ENCODE results near the gene DGKE. TPM values are rescaled to one million over a fixed set of nuclear protein-coding genes. Genes with fewer than 3 reads are reported as not detected.

DGKE gene
- total RNA-seq, 1 experiment from 2014 or later = 19.1 TPM

DNA sequence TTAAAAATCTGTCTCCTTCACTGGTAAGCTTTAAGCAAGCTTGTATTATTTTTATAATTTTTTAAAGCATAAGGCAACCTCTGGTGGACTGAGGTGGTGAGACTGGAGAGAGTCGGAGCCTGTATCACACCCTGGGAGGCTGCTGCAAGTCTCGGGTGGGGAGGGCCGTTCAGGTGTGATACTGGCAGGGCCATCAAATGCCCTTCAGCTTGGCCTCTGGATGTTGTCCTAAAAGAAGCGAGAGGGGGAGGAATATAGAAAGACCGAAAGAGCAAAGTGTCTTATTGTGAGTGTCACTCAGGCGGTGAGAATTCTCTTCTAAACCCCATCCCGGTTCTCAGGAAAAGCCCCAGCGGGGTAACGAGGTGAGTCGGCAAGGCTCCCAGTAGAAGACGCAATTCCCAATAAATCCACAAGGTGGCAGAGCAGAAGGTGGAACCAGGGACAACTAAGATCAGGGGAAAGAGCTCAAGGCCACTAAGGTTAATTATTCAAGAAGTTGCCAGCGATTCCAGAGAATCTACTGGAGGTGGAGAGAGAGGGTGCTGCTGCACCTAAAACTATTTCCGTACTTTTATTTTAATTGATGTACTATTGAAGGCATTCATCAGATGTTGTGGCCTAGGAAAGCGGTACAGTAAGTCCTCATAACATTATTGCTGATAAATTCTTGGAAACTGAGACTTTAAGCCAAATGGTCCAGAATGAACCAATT is 14.4 kb upstream of the DGKE start:
- 0 out of 4 replicates have a peak overlapping the region, but pooled peaks of 1 of the 2 experiments have one; percentile 3 for H3K4me3 ChIP-seq (ENCODE audit: low read depth in 2 of 2, low read length in 2 of 2)
- ChIA-PET POLR2A (interaction anchor here (0.6 kb wide), 1 partner anchor 94 kb away, joined by 3 read pairs; the partner anchor contains the start of gene TRIM25), CTCF (interaction anchor here (0.6 to 1.5 kb wide), 8 partner anchors 9 to 324 kb away, joined by 3 to 4 read pairs (median 3); partner anchors contain the start of gene TRIM25)
- 0 out of 2 replicates have a peak overlapping the region, but pooled peaks have one; percentile 23 for H3K27ac ChIP-seq (ENCODE audit: low read length)
- ATAC-seq = peak; percentile 98
- BruUV-seq (replicated peaks) = no TSS peak
- no peaks in the 10 kb centered on the region for H3K9me3 ChIP-seq (ENCODE audit: control insufficient read depth, insufficient read depth, low read depth, low read length)
- peak; percentile 61 for DNase-seq (ENCODE audit: low read depth, low spot score)
- in situ Hi-C loops (cut with HindIII; ENCODE audit: low pct_unique_long_range_greater_than_20kb, low sequenced_read_pairs) = no loop called here
- no peak for TF ChIP-seq POLR2AphosphoS5 (IDR thresholded peaks at IDR 0.05; ENCODE audit: low read depth, low read length)
- TF ChIP-seq TCF7L2 (IDR thresholded peaks at IDR 0.05; ENCODE audit: low read depth, low read length) = no peak
- TF ChIP-seq, protein P1, sequence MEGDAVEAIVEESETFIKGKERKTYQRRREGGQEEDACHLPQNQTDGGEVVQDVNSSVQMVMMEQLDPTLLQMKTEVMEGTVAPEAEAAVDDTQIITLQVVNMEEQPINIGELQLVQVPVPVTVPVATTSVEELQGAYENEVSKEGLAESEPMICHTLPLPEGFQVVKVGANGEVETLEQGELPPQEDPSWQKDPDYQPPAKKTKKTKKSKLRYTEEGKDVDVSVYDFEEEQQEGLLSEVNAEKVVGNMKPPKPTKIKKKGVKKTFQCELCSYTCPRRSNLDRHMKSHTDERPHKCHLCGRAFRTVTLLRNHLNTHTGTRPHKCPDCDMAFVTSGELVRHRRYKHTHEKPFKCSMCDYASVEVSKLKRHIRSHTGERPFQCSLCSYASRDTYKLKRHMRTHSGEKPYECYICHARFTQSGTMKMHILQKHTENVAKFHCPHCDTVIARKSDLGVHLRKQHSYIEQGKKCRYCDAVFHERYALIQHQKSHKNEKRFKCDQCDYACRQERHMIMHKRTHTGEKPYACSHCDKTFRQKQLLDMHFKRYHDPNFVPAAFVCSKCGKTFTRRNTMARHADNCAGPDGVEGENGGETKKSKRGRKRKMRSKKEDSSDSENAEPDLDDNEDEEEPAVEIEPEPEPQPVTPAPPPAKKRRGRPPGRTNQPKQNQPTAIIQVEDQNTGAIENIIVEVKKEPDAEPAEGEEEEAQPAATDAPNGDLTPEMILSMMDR (IDR thresholded peaks at IDR 0.05) = peak; percentile 92
- TF ChIP-seq, protein P2, sequence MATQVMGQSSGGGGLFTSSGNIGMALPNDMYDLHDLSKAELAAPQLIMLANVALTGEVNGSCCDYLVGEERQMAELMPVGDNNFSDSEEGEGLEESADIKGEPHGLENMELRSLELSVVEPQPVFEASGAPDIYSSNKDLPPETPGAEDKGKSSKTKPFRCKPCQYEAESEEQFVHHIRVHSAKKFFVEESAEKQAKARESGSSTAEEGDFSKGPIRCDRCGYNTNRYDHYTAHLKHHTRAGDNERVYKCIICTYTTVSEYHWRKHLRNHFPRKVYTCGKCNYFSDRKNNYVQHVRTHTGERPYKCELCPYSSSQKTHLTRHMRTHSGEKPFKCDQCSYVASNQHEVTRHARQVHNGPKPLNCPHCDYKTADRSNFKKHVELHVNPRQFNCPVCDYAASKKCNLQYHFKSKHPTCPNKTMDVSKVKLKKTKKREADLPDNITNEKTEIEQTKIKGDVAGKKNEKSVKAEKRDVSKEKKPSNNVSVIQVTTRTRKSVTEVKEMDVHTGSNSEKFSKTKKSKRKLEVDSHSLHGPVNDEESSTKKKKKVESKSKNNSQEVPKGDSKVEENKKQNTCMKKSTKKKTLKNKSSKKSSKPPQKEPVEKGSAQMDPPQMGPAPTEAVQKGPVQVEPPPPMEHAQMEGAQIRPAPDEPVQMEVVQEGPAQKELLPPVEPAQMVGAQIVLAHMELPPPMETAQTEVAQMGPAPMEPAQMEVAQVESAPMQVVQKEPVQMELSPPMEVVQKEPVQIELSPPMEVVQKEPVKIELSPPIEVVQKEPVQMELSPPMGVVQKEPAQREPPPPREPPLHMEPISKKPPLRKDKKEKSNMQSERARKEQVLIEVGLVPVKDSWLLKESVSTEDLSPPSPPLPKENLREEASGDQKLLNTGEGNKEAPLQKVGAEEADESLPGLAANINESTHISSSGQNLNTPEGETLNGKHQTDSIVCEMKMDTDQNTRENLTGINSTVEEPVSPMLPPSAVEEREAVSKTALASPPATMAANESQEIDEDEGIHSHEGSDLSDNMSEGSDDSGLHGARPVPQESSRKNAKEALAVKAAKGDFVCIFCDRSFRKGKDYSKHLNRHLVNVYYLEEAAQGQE (IDR thresholded peaks at IDR 0.05; ENCODE audit: insufficient read depth in 1 of 2, low read depth in 2 of 2, low read length in 1 of 2) = no peak
- TF ChIP-seq SIN3A (IDR thresholded peaks at IDR 0.05; ENCODE audit: borderline replicate concordance, insufficient read depth, low read depth, low read length) = no peak
- H3K36me3 ChIP-seq (ENCODE audit: control insufficient read depth, insufficient read depth, low read length) = no peaks in the 10 kb centered on the region
- intact Hi-C loops (cut with micrococcal nuclease; ENCODE audit: unreplicated experiment) = loop anchor here (2.0 kb wide), 1 partner anchor 119 kb away; no protein-coding TSS in a partner anchor
- 0 out of 2 replicates have a peak, but pooled peaks cover 3% of the 10 kb centered on the region for H3K4me1 ChIP-seq (ENCODE audit: control insufficient read depth, insufficient read depth, low read length)
- H3K27me3 ChIP-seq (ENCODE audit: control insufficient read depth, insufficient read depth, low read length) = no peaks in the 10 kb centered on the region

DNA sequence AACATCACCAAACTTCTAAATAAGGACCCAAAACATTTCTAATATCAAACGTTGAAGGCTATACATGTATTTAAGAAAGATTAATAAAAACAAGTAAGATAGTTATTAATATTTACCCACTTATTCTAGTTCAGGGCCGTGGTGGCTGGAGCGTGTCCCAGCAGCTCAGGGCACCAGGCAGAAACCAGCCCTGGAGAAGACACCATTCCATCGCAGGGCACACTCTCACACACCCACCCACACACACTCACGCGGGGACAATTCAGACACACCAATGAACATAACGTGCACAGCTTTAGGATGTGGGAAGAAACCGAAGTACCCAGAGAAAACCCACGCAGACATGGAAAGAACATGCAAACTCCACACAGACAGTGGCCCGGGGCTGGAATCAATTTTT is 13.7 kb upstream of the DGKE start:
- ChIA-PET POLR2A (no interaction called here), CTCF (interaction anchor here (0.6 to 1.5 kb wide), 6 partner anchors 8 to 323 kb away, joined by 3 to 4 read pairs (median 3); no protein-coding TSS in a partner anchor)
- in situ Hi-C loops (cut with HindIII; ENCODE audit: low pct_unique_long_range_greater_than_20kb, low sequenced_read_pairs) = no loop called here
- BruUV-seq (replicated peaks) = no TSS peak
- H3K4me1 ChIP-seq (ENCODE audit: control insufficient read depth, insufficient read depth, low read length) = 0 out of 2 replicates have a peak, but pooled peaks cover 3% of the 10 kb centered on the region
- no peak for ATAC-seq
- H3K27ac ChIP-seq (ENCODE audit: low read length) = no peak overlapping the region
- H3K9me3 ChIP-seq (ENCODE audit: control insufficient read depth, insufficient read depth, low read depth, low read length) = no peaks in the 10 kb centered on the region
- H3K36me3 ChIP-seq (ENCODE audit: control insufficient read depth, insufficient read depth, low read length) = no peaks in the 10 kb centered on the region
- intact Hi-C loops (cut with micrococcal nuclease; ENCODE audit: unreplicated experiment) = no loop called here
- no peaks in the 10 kb centered on the region for H3K27me3 ChIP-seq (ENCODE audit: control insufficient read depth, insufficient read depth, low read length)
- H3K4me3 ChIP-seq (ENCODE audit: low read depth in 2 of 2, low read length in 2 of 2) = no peak overlapping the region
- DNase-seq (ENCODE audit: low read depth, low spot score) = no peak
- TF ChIP-seq POLR2AphosphoS5 (IDR thresholded peaks at IDR 0.05; ENCODE audit: low read depth, low read length) (no peak), TCF7L2 (IDR thresholded peaks at IDR 0.05; ENCODE audit: low read depth, low read length) (no peak), SIN3A (IDR thresholded peaks at IDR 0.05; ENCODE audit: borderline replicate concordance, insufficient read depth, low read depth, low read length) (no peak)
- TF ChIP-seq, protein P2 (IDR thresholded peaks at IDR 0.05; ENCODE audit: insufficient read depth in 1 of 2, low read depth in 2 of 2, low read length in 1 of 2) = no peak
- TF ChIP-seq, protein P1 (IDR thresholded peaks at IDR 0.05) = no peak
